Thoracic aorta (tissue), 2 donors: ENCODE measurements around the gene MARK3. TPM values are rescaled to one million over a fixed set of nuclear protein-coding genes. Genes with fewer than 3 reads are reported as not detected.

Experiments
- ATAC-seq: fragments of 150-250 bp; one replicate; pipeline ENCODE4 v1.8.0; 2017; ENCODE audit warnings: low read depth; ENCODE audit not compliant: insufficient number of reproducible peaks, low FRiP score
- DNase-seq: peaks from one replicate; pipeline ENCODE4 v3.0.0-alpha.2; 2020; ENCODE audit warnings: low spot score
- H3K27ac ChIP-seq, 2 donors: fragments of 200-600 bp; sonication (generic); 1 replicate in 1 of 2; 2 replicates in 1 of 2; pipeline ENCODE4 v1.5.1; 2016; ENCODE audit warnings: mild to moderate bottlenecking in 2 of 2, moderate library complexity in 2 of 2
- H3K27me3 ChIP-seq: fragments of 200-600 bp; sonication (generic); replicated peaks from 2 replicates; pipeline ENCODE4 v1.6.0; 2016; ENCODE audit warnings: mild to moderate bottlenecking; ENCODE audit not compliant: insufficient read depth
- H3K36me3 ChIP-seq: fragments of 200-600 bp; sonication (generic); one replicate; pipeline ENCODE4 v1.5.1; 2016
- H3K4me1 ChIP-seq, 2 donors: fragments of 200-600 bp; sonication (generic); 1 replicate in 1 of 2; 2 replicates in 1 of 2; pipeline versions ENCODE4 v1.5.1 to v1.6.0; 2016; ENCODE audit warnings: low read depth in 2 of 2, mild to moderate bottlenecking in 1 of 2; ENCODE audit not compliant: control insufficient read depth in 1 of 2
- H3K4me3 ChIP-seq: fragments of 200-600 bp; sonication (generic); 2 replicates; pipeline ENCODE4 v1.5.1; 2016; ENCODE audit warnings: mild to moderate bottlenecking
- H3K9me3 ChIP-seq: fragments of 200-600 bp; sonication (generic); 2 replicates; pipeline ENCODE4 v1.5.1; 2016
- CTCF ChIP-seq: fragments of 200-600 bp; sonication (generic); IDR thresholded peaks from one replicate; pipeline ENCODE4 v1.5.1; 2019; ENCODE audit warnings: antibody characterized with exemption
- total RNA-seq, 2 donors: library from RNA; depleted of rRNA; stranded (reverse); fragments of >200 nt; gene quantifications; one replicate each; pipeline versions ENCODE4 v1.1.0 to v1.2.3, GENCODE V29; 2016

The MARK3 gene
- total RNA-seq, 2 donors from 2014 or later: 77.6 to 133 TPM

GRCh38 chr14:103392106-103392505, 6.9 kb downstream of the MARK3 start:
- Histone ChIP-seq H3K4me1 (peaks cover 54 to 65% of the 10 kb centered on the region in 2 donors), H3K9me3 (no peaks in the 10 kb centered on the region), H3K27me3 (no peaks in the 10 kb centered on the region), H3K36me3 (no peaks in the 10 kb centered on the region), H3K4me3 (no peak overlapping the region), H3K27ac (no peak overlapping the region)
- ATAC-seq: no peak
- no peak for TF ChIP-seq CTCF
- no peak for DNase-seq

GRCh38 chr14:103392572-103392971, 7.4 kb downstream of the MARK3 start:
- DNase-seq: no peak
- Histone ChIP-seq H3K27me3 (no peaks in the 10 kb centered on the region), H3K27ac (no peak overlapping the region), H3K4me1 (peaks cover 51 to 67% of the 10 kb centered on the region in 2 donors), H3K36me3 (no peaks in the 10 kb centered on the region), H3K4me3 (no peak overlapping the region), H3K9me3 (no peaks in the 10 kb centered on the region)
- no peak for ATAC-seq
- TF ChIP-seq CTCF: no peak

GRCh38 chr14:103393070-103393469, 7.9 kb downstream of the MARK3 start:
- TF ChIP-seq CTCF: no peak
- Histone ChIP-seq H3K4me1 (peaks cover 47 to 67% of the 10 kb centered on the region in 2 donors), H3K36me3 (no peaks in the 10 kb centered on the region), H3K9me3 (no peaks in the 10 kb centered on the region), H3K4me3 (no peak overlapping the region), H3K27ac (peak overlapping the region in 1 of 2 donors; percentile 55), H3K27me3 (no peaks in the 10 kb centered on the region)
- ATAC-seq (no peak), DNase-seq (no peak)

GRCh38 chr14:103393676-103394626, 8.7 kb downstream of the MARK3 start:
- no peak for DNase-seq
- ATAC-seq: peak; percentile 58
- TF ChIP-seq CTCF: peak; percentile 88
- Histone ChIP-seq H3K27ac (peak overlapping the region; percentile 20 to 55), H3K4me3 (no peak overlapping the region), H3K36me3 (no peaks in the 10 kb centered on the region), H3K27me3 (no peaks in the 10 kb centered on the region), H3K4me1 (peaks cover 47 to 67% of the 10 kb centered on the region in 2 donors), H3K9me3 (no peaks in the 10 kb centered on the region)

- H3K27ac ChIP-seq: peak overlapping the region in 1 of 2 donors; percentile 8
- no peak for TF ChIP-seq CTCF
Observed at GRCh38 chr14:103395244-103395643, 10.0 kb downstream of the MARK3 start.

More at GRCh38 chr14:103395244-103395643, 10.0 kb downstream of the MARK3 start:
- H3K4me3 ChIP-seq: no peak overlapping the region
- DNase-seq (no peak), ATAC-seq (no peak)
- H3K36me3 ChIP-seq: no peaks in the 10 kb centered on the region
- no peaks in the 10 kb centered on the region for H3K27me3 ChIP-seq
- H3K9me3 ChIP-seq: no peaks in the 10 kb centered on the region
- H3K4me1 ChIP-seq: peaks cover 52 to 74% of the 10 kb centered on the region in 2 donors
